Liver (tissue), 9 donors: ENCODE results near the gene SIPA1L2. TPM values are rescaled to one million over a fixed set of nuclear protein-coding genes. Genes with fewer than 3 reads are reported as not detected.

Source experiments
- DNase-seq: peaks from one replicate; pipeline ENCODE4 v3.0.0-alpha.2; 2017; ENCODE audit warnings: low spot score
- H3K27ac ChIP-seq, 2 donors: one replicate each; pipeline ENCODE4 v1.7.0; 2013; ENCODE audit warnings: inconsistent platforms in 2 of 2, low read length in 2 of 2, control low read depth in 1 of 2, low read depth in 1 of 2, mild to moderate bottlenecking in 1 of 2
- H3K27me3 ChIP-seq, 4 donors: one replicate each; pipeline versions ENCODE4 v1.6.1 to v1.7.0; 2013; ENCODE audit warnings: low read length in 3 of 4, inconsistent platforms in 1 of 4, mild to moderate bottlenecking in 1 of 4, moderate library complexity in 1 of 4; ENCODE audit not compliant: control insufficient read depth in 4 of 4, insufficient read depth in 4 of 4
- H3K36me3 ChIP-seq, 4 donors: one replicate each; pipeline versions ENCODE4 v1.6.1 to v1.7.0; 2013; ENCODE audit warnings: low read length in 3 of 4, mild to moderate bottlenecking in 3 of 4, low read depth in 1 of 4, moderate library complexity in 1 of 4; ENCODE audit not compliant: control insufficient read depth in 4 of 4, insufficient read depth in 3 of 4
- H3K4me1 ChIP-seq, 4 donors: one replicate each; pipeline versions ENCODE4 v1.6.1 to v1.7.0; 2013; ENCODE audit warnings: low read length in 3 of 4, mild to moderate bottlenecking in 3 of 4, moderate library complexity in 1 of 4; ENCODE audit not compliant: control insufficient read depth in 4 of 4, insufficient read depth in 4 of 4
- H3K4me3 ChIP-seq, 3 donors: one replicate each; pipeline versions ENCODE4 v1.6.1 to v1.7.0; 2013; ENCODE audit warnings: low read length in 3 of 3, control low read depth in 1 of 3, low read depth in 1 of 3, mild to moderate bottlenecking in 1 of 3
- H3K9ac ChIP-seq, 2 donors: one replicate each; pipeline ENCODE4 v1.7.0; 2013; ENCODE audit warnings: low read length in 2 of 2, mild to moderate bottlenecking in 2 of 2, moderate library complexity in 2 of 2, control low read depth in 1 of 2, low read depth in 1 of 2
- H3K9me3 ChIP-seq, 4 donors: one replicate each; pipeline versions ENCODE4 v1.6.1 to v1.7.0; 2013; ENCODE audit warnings: low read length in 3 of 4; ENCODE audit not compliant: control insufficient read depth in 4 of 4
- ATF3 ChIP-seq: IDR thresholded peaks from 2 replicates; pipeline ENCODE4 v1.6.1; 2016; ENCODE audit warnings: antibody characterized with exemption
- CTCF ChIP-seq: fragments of 150-350 bp; IDR thresholded peaks from 2 replicates; pipeline ENCODE4 v1.5.1; 2017; ENCODE audit warnings: improper control_type of control experiment, low read depth, low read length; ENCODE audit not compliant: missing input control
- FOXA1 ChIP-seq: IDR thresholded peaks from 2 replicates; pipeline ENCODE4 v1.6.1; 2016; ENCODE audit warnings: antibody characterized with exemption
- FOXA2 ChIP-seq: IDR thresholded peaks from 2 replicates; pipeline ENCODE4 v1.6.1; 2016; ENCODE audit warnings: antibody characterized with exemption
- GABPA ChIP-seq, 2 donors: IDR thresholded peaks in 1 of 2; conservative IDR thresholded peaks in 1 of 2; 2 replicates each; pipeline ENCODE4 v1.6.1; 2016; ENCODE audit warnings: antibody characterized with exemption in 2 of 2, mild to moderate bottlenecking in 1 of 2, moderate library complexity in 1 of 2
- HNF4A ChIP-seq, 2 donors: conservative IDR thresholded peaks; 2 replicates each; pipeline ENCODE4 v1.6.1; 2016; ENCODE audit warnings: antibody characterized with exemption in 2 of 2, mild to moderate bottlenecking in 2 of 2
- HNF4G ChIP-seq: IDR thresholded peaks from 2 replicates; pipeline ENCODE4 v1.6.1; 2016; ENCODE audit warnings: antibody characterized with exemption
- MAX ChIP-seq: IDR thresholded peaks from 2 replicates; pipeline ENCODE4 v1.6.1; 2016; ENCODE audit warnings: antibody characterized with exemption
- RAD21 ChIP-seq, 2 donors: IDR thresholded peaks; 2 replicates each; pipeline ENCODE4 v1.6.1; 2016; ENCODE audit warnings: antibody characterized with exemption in 2 of 2, mild to moderate bottlenecking in 2 of 2
- REST ChIP-seq: IDR thresholded peaks from 2 replicates; pipeline ENCODE4 v1.6.1; 2016; ENCODE audit warnings: antibody characterized with exemption, mild to moderate bottlenecking
- RXRA ChIP-seq, 2 donors: IDR thresholded peaks; 2 replicates each; pipeline ENCODE4 v1.6.1; 2017 to 2018; ENCODE audit warnings: antibody characterized with exemption in 2 of 2, mild to moderate bottlenecking in 1 of 2
- TAF1 ChIP-seq: conservative IDR thresholded peaks from 2 replicates; pipeline ENCODE4 v1.6.1; 2016; ENCODE audit warnings: antibody characterized with exemption, mild to moderate bottlenecking
- YY1 ChIP-seq: IDR thresholded peaks from 2 replicates; pipeline ENCODE4 v1.6.1; 2016; ENCODE audit warnings: antibody characterized with exemption, mild to moderate bottlenecking
- ZBTB33 ChIP-seq: IDR thresholded peaks from 2 replicates; pipeline ENCODE4 v1.6.1; 2016; ENCODE audit warnings: antibody characterized with exemption
- WGBS: extraction: QIAGEN DNeasy Blood & Tissue Kit; methylation state at CpG from one replicate; pipeline ENCODE4 v1.1.7; 2013; 5-methylcytosine and 5-hydroxymethylcytosine counted together
- polyA plus RNA-seq, 2 donors: library from polyadenylated mRNA; stranded (reverse) in 1 of 2; unstranded in 1 of 2; fragments of 200-250 nt in 1 of 2; fragments of >200 nt in 1 of 2; fragmentation: Nextera tagmentation in 1 of 2; extraction: Ambion mirVana in 1 of 2; gene quantifications; one replicate each; pipeline versions ENCODE4 v1.2.1 to v1.2.3, GENCODE V29; 2013 to 2015
- total RNA-seq, 2 donors: library from RNA; depleted of rRNA; stranded (reverse); fragments of >200 nt; gene quantifications; one replicate each; pipeline ENCODE4 v1.2.3, GENCODE V29; 2014
- donor health status: healthy.
- donor health status: healthy.
- donor health status: healthy.
- donor health status: healthy.
- donor health status: healthy.

SIPA1L2 gene
- total and polyA plus RNA-seq, 4 donors: 1.9 to 18.5 (median 4.0) TPM

GRCh38 chr1:232644209-232644608, 14.3 kb upstream of the SIPA1L2 start:
- 96% methylated on average over 1 of the region's 1 CpG for WGBS

GRCh38 chr1:232643251-232643650, 13.3 kb upstream of the SIPA1L2 start:
- Histone ChIP-seq H3K9me3 (no peaks in the 10 kb centered on the region), H3K27ac (no peak overlapping the region), H3K4me1 (no peaks in the 10 kb centered on the region), H3K36me3 (no peaks in the 10 kb centered on the region), H3K27me3 (no peaks in the 10 kb centered on the region), H3K4me3 (no peak overlapping the region), H3K9ac (no peak overlapping the region)
- DNase-seq: no peak
- TF ChIP-seq REST: no peak
- peak in 1 of 2 donors; percentile 18 for TF ChIP-seq RAD21 (IDR thresholded peaks at IDR 0.05)

More at GRCh38 chr1:232644209-232644608, 14.3 kb upstream of the SIPA1L2 start:
- no peak for DNase-seq
- Histone ChIP-seq H3K9me3 (no peaks in the 10 kb centered on the region), H3K27ac (no peak overlapping the region), H3K4me1 (no peaks in the 10 kb centered on the region), H3K36me3 (no peaks in the 10 kb centered on the region), H3K9ac (no peak overlapping the region), H3K4me3 (no peak overlapping the region), H3K27me3 (no peaks in the 10 kb centered on the region)
- TF ChIP-seq CTCF (no peak), ATF3 (no peak), FOXA1 (no peak), YY1 (no peak), ZBTB33 (no peak), HNF4A (conservative IDR thresholded peaks at IDR 0.05) (no peak), FOXA2 (no peak), HNF4G (no peak), RAD21 (IDR thresholded peaks at IDR 0.05) (no peak)

GRCh38 chr1:232641507-232641906, 11.6 kb upstream of the SIPA1L2 start:
- no peaks in the 10 kb centered on the region for H3K27me3 ChIP-seq
- H3K36me3 ChIP-seq: no peaks in the 10 kb centered on the region
- no peak overlapping the region for H3K4me3 ChIP-seq
- H3K27ac ChIP-seq: no peak overlapping the region
- H3K9me3 ChIP-seq: no peaks in the 10 kb centered on the region
- H3K9ac ChIP-seq: no peak overlapping the region
- H3K4me1 ChIP-seq: no peaks in the 10 kb centered on the region
- DNase-seq: no peak
- WGBS: 95% methylated on average over 6 of the region's 6 CpGs
- no peak for TF ChIP-seq REST
- no peak for TF ChIP-seq GABPA (IDR thresholded peaks at IDR 0.05 in 1 of 2, conservative IDR thresholded peaks at IDR 0.05 in 1 of 2)
- no peak for TF ChIP-seq MAX
- no peak for TF ChIP-seq ZBTB33
- no peak for TF ChIP-seq TAF1
- no peak for TF ChIP-seq RXRA (IDR thresholded peaks at IDR 0.05)
